Stomach (tissue), 9 donors: Measurements from ENCODE around the gene VAV2. TPM values are rescaled to one million over a fixed set of nuclear protein-coding genes. Genes with fewer than 3 reads are reported as not detected.
A peak's percentile ranks its signal among the peaks of the same experiment; 100 is the strongest.

Experiments
- DNase-seq, 2 donors: peaks; one replicate each; pipeline versions ENCODE4 v3.0.0 to v3.0.0-alpha.2; 2013 to 2019
- H3K27ac ChIP-seq, 5 donors: fragments of 200-600 bp in 4 of 5; sonication (generic) in 4 of 5; one replicate each; pipeline ENCODE4 v1.5.1; 2013 to 2019; ENCODE audit warnings: mild to moderate bottlenecking in 1 of 5, moderate library complexity in 1 of 5
- H3K27me3 ChIP-seq, 3 donors: fragments of 200-600 bp; sonication (generic); one replicate each; pipeline ENCODE4 v1.5.1; 2017 to 2019; ENCODE audit warnings: mixed run types in 1 of 3
- H3K36me3 ChIP-seq, 4 donors: fragments of 200-600 bp; sonication (generic); 1 replicate in 3 of 4; 2 replicates in 1 of 4; pipeline ENCODE4 v1.5.1; 2016 to 2019
- H3K4me1 ChIP-seq, 4 donors: fragments of 200-600 bp; sonication (generic); one replicate each; pipeline ENCODE4 v1.5.1; 2016 to 2019
- H3K4me3 ChIP-seq, 4 donors: fragments of 200-600 bp; sonication (generic) in 3 of 4; one replicate each; pipeline ENCODE4 v1.5.1; 2016 to 2019; ENCODE audit warnings: mild to moderate bottlenecking in 1 of 4
- H3K9me3 ChIP-seq, 4 donors: fragments of 200-600 bp; sonication (generic); one replicate each; pipeline ENCODE4 v1.5.1; 2016 to 2019
- EP300 ChIP-seq: sonication (generic); formaldehyde crosslinking; IDR thresholded peaks from one replicate; pipeline ENCODE4 v1.6.1; 2017; ENCODE audit warnings: antibody characterized with exemption
- POLR2A ChIP-seq, 4 donors: fragments of 450-650 bp; IDR thresholded peaks; one replicate each; pipeline ENCODE4 v1.6.1; 2016; ENCODE audit warnings: antibody characterized with exemption in 4 of 4, control low read depth in 2 of 4, mild to moderate bottlenecking in 1 of 4, moderate library complexity in 1 of 4
- POLR2AphosphoS5 ChIP-seq, 3 donors: sonication (generic); formaldehyde crosslinking; IDR thresholded peaks; one replicate each; pipeline ENCODE4 v1.6.1; 2016; ENCODE audit warnings: antibody characterized with exemption in 3 of 3
- WGBS, 5 donors: extraction: QIAGEN DNeasy Blood & Tissue Kit in 3 of 5; methylation state at CpG; one replicate each; pipeline versions ENCODE4 v1.1.5 to v1.1.7; 2013 to 2018; 5-methylcytosine and 5-hydroxymethylcytosine counted together
- intact Hi-C: fragments of 100-400 bp; cut with DNase I; formaldehyde crosslinking; loops from one replicate; pipeline ENCODE4 v1.15.1; 2023; ENCODE audit warnings: low total_unique reads
- polyA plus RNA-seq, 3 donors: library from polyadenylated mRNA; stranded (reverse); fragments of 200-250 nt; gene quantifications; one replicate each; pipeline ENCODE4 v1.2.3, GENCODE V29; 2013
- total RNA-seq, 5 donors: library from RNA; depleted of rRNA; stranded (reverse); fragments of >200 nt; gene quantifications; one replicate each; pipeline versions ENCODE4 v1.1.0 to v1.2.3, GENCODE V29; 2014 to 2016
- TF ChIP-seq, protein P1 (sequence below), 7 experiments: fragments of 450-650 bp in 4 of 7; fragments of 200-600 bp in 3 of 7; sonication (generic) in 3 of 7; IDR thresholded peaks; one replicate each; pipeline ENCODE4 v1.5.1; 2016 to 2019; ENCODE audit warnings: antibody characterized with exemption in 7 of 7, control low read depth in 2 of 7, mild to moderate bottlenecking in 1 of 7
- donor health status: healthy with polysubstance abuse.
- donor health status: Bipolar disorder and iron deficiency.
- donor health status: healthy.

The VAV2 gene
- total and polyA plus RNA-seq, 8 donors = 4.1 to 14.2 (median 7.0) TPM

DNA sequence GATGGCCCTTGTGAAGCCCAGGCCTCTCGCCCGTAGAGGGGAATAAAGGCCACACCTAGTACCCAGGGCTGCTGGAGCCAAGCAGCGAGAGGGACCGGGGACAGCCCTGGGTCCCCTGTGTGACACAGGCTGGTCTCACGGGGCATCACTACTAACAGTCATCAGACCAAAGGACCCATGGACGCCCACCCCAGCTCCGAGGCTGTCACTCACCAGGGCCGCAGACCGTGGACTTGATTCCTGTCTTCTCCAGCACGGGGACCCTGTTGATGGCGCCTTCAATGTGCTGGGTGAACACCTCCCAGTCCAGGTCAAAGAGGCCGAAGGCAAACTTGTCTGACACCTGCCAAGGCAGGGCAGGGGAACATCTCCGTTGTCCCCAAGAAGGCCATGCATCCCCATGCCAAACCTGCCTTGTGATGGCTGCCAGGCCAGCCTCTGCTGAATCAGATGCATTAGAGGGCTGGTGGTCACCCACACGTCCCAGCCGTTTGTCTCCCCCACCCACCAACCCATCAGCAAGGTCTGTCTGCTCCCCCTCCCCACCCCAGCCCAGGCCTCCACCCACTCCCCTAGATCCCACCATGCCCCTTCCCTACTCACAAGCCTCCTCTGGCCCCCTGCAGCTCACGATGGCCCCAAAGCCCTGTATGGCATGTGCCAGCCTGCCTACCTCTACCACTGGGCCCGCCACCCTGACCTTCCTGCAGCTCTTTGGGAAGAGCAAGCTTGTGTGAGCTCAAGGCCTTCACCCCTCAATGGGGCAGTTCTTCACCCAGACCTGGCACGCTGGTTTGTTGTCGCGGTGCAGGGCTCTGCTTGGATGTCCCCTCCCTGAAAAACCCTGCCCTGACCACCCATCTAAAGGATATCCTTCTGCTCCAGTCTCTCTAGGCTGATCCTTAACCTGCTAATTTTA lies 274.8 kb downstream of the VAV2 start:
- Histone ChIP-seq H3K36me3 (no peaks in the 10 kb centered on the region), H3K27me3 (peaks cover 0 to 6% (median 0%) of the 10 kb centered on the region in 3 donors), H3K4me1 (peaks cover 0 to 7% (median 2%) of the 10 kb centered on the region in 4 donors), H3K4me3 (no peak overlapping the region), H3K9me3 (no peaks in the 10 kb centered on the region), H3K27ac (no peak overlapping the region)
- TF ChIP-seq POLR2AphosphoS5 (IDR thresholded peaks at IDR 0.05) = no peak
- TF ChIP-seq EP300 = no peak
- TF ChIP-seq, protein P1, sequence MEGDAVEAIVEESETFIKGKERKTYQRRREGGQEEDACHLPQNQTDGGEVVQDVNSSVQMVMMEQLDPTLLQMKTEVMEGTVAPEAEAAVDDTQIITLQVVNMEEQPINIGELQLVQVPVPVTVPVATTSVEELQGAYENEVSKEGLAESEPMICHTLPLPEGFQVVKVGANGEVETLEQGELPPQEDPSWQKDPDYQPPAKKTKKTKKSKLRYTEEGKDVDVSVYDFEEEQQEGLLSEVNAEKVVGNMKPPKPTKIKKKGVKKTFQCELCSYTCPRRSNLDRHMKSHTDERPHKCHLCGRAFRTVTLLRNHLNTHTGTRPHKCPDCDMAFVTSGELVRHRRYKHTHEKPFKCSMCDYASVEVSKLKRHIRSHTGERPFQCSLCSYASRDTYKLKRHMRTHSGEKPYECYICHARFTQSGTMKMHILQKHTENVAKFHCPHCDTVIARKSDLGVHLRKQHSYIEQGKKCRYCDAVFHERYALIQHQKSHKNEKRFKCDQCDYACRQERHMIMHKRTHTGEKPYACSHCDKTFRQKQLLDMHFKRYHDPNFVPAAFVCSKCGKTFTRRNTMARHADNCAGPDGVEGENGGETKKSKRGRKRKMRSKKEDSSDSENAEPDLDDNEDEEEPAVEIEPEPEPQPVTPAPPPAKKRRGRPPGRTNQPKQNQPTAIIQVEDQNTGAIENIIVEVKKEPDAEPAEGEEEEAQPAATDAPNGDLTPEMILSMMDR (IDR thresholded peaks at IDR 0.05) = no peak
- WGBS, 5 donors = 89 to 96% (median 93%) methylated on average over 8 to 20 of the region's 20 CpGs
- intact Hi-C loops = no loop called here
- DNase-seq = no peak

- no peaks in the 10 kb centered on the region for H3K36me3 ChIP-seq
- H3K27me3 ChIP-seq = peaks cover 0 to 6% (median 0%) of the 10 kb centered on the region in 3 donors
- TF ChIP-seq POLR2A (IDR thresholded peaks at IDR 0.05) (no peak), EP300 (no peak), POLR2AphosphoS5 (IDR thresholded peaks at IDR 0.05) (no peak)
- TF ChIP-seq, protein P1 (IDR thresholded peaks at IDR 0.05) = no peak
- 66 to 74% (median 71%) methylated on average over 5 to 8 of the region's 8 CpGs; no CpG with 5 or more reads in 1 of the 5 donors for WGBS, 5 donors
- H3K4me1 ChIP-seq = peaks cover 0 to 7% (median 2%) of the 10 kb centered on the region in 4 donors
- H3K4me3 ChIP-seq = no peak overlapping the region
- H3K27ac ChIP-seq = no peak overlapping the region
- intact Hi-C loops = no loop called here
- H3K9me3 ChIP-seq = no peaks in the 10 kb centered on the region
- peak in 1 of 2 donors; percentile 17 for DNase-seq
These were observed 275.5 kb downstream of the VAV2 start for GRCh38 chr9:133716564-133717112.

DNA sequence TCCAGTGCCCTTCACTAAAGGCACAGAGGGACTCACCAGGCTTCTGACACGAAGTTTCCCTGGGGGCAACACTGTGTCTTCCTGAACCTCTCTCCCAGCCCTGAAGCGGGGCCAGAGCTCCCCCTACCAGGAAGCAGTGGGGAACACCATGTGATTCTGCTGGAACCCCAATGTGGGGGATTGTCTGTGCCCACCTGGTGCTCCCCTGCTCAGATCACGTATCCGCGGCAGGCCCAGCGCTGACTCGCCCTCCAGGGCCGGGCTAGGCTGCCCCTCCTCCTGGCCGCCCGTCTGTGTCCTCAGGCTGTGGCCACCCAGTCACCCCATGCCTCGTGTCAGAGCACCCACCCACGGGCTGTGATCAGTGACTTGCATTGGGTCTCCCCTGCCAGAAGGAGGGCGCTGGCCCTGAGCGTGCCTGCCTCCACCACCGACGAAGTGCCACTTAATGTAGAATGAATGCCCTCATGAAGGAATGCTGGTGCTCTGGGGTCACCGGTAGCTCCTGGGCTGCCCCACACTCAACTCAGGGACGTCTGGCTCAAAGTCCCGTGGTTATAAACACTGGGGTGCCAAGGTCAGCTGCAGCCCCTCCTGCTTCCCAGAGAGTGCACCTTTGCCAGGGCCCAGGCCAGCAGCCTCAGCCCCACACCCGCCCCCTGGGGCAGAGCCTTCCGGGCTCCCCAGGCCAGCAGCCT lies 276.1 kb downstream of the VAV2 start:
- no peaks in the 10 kb centered on the region for H3K36me3 ChIP-seq
- peaks cover 0 to 7% (median 2%) of the 10 kb centered on the region in 4 donors for H3K4me1 ChIP-seq
- peak overlapping the region in 1 of 5 donors; percentile 14 for H3K27ac ChIP-seq
- DNase-seq = peak in 1 of 2 donors; percentile 53
- no peaks in the 10 kb centered on the region for H3K9me3 ChIP-seq
- no peak overlapping the region for H3K4me3 ChIP-seq
- peaks cover 0 to 6% (median 0%) of the 10 kb centered on the region in 3 donors for H3K27me3 ChIP-seq
- WGBS, 5 donors = 64 to 74% (median 65%) methylated on average over 14 to 21 of the region's 21 CpGs
- intact Hi-C loops = no loop called here
- TF ChIP-seq EP300 (no peak), POLR2AphosphoS5 (IDR thresholded peaks at IDR 0.05) (no peak), POLR2A (IDR thresholded peaks at IDR 0.05) (no peak)
- TF ChIP-seq, protein P1 (IDR thresholded peaks at IDR 0.05) = no peak

DNA sequence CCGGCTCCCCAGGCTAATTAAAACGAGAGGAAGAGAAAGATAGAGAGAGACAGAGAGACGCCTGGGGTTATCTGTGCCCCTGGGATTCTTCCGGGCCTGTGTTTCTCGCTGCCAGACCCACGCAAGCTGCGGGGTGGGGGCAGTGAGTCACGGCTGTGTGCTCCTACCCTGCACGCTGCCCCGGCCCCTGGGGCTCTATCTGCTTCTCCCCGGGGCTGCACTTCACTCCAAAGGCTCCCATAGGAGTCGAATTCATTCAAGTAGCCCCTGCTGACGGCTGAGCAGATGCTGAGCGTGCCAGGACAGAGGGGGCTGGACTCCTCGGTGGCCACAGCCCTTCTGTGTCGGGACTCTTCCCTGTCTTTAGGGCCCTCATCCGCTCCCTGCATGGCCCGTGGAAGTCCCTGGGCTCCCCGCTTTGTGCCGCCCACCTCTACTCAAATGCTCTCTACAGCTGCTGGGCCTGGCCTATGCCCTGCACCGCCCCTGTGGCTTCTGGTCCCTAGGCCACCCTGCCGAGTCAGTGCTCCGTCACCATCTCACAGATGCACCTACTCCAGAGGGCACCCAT lies 276.7 kb downstream of the VAV2 start:
- intact Hi-C loops = no loop called here
- Histone ChIP-seq H3K27ac (peak overlapping the region in 2 of 5 donors; percentile 8 to 14), H3K4me3 (no peak overlapping the region), H3K4me1 (peaks cover 0 to 7% (median 2%) of the 10 kb centered on the region in 4 donors), H3K36me3 (no peaks in the 10 kb centered on the region), H3K27me3 (peaks cover 0 to 6% (median 0%) of the 10 kb centered on the region in 3 donors), H3K9me3 (no peaks in the 10 kb centered on the region)
- WGBS, 5 donors = 68 to 79% (median 74%) methylated on average over 20 to 23 of the region's 23 CpGs
- peak in 1 of 2 donors; percentile 15 for DNase-seq
- TF ChIP-seq POLR2AphosphoS5 (IDR thresholded peaks at IDR 0.05) = no peak
- no peak for TF ChIP-seq POLR2A (IDR thresholded peaks at IDR 0.05)
- TF ChIP-seq, protein P1 (IDR thresholded peaks at IDR 0.05) = no peak
- no peak for TF ChIP-seq EP300
